GM12878 (cell line): ENCODE data around the gene KIAA0930. TPM values are rescaled to one million over a fixed set of nuclear protein-coding genes. Genes with fewer than 3 reads are reported as not detected.

Source experiments
- CBX3 ChIP-seq: fragments of 200-600 bp; sonication (generic); IDR thresholded peaks from 2 replicates; pipeline ENCODE4 v1.6.1; 2016; ENCODE audit warnings: low read depth, borderline replicate concordance
- CUX1 ChIP-seq: IDR thresholded peaks from 2 replicates; pipeline ENCODE4 v1.6.1; 2012; ENCODE audit warnings: improper control_type of control experiment, low read depth, low read length; ENCODE audit not compliant: insufficient replicate concordance
- RB1 ChIP-seq: fragments of 450-650 bp; formaldehyde crosslinking; IDR thresholded peaks from 2 replicates; pipeline ENCODE4 v1.6.1; 2017; ENCODE audit warnings: mild to moderate bottlenecking, borderline replicate concordance
- RELB ChIP-seq: fragments of 450-650 bp; IDR thresholded peaks from 2 replicates; pipeline ENCODE4 v1.6.1; 2017; ENCODE audit warnings: low read depth, mild to moderate bottlenecking, moderate library complexity
- polyA plus RNA-seq, 11 experiments: library from polyadenylated mRNA; depleted of rRNA in 4 of 11; unstranded in 6 of 11; stranded (reverse) in 5 of 11; fragments of >200 nt; fragmentation: Nextera tagmentation in 4 of 11; fragmentation: Illumina TruSeq in 1 of 11; extraction: Ambion mirVana in 4 of 11; extraction: Trizol in 1 of 11; gene quantifications; 1 replicate in 1 of 11; 2 replicates in 10 of 11; pipeline versions ENCODE4 v1.2.1 to v1.2.3, GENCODE V29; 2011 to 2016; ENCODE audit warnings: inconsistent platforms in 2 of 11, missing spikeins in 2 of 11, low read depth in 1 of 11
- total RNA-seq, 4 experiments: library from RNA; depleted of rRNA in 3 of 4; stranded (reverse); fragments of >200 nt in 3 of 4; fragmentation: Illumina TruSeq in 1 of 4; extraction: Trizol in 1 of 4; gene quantifications; 2 replicates each; pipeline versions ENCODE4 v1.2.1 to v1.2.3, GENCODE V29; 2013 to 2021

Gene KIAA0930
- total and polyA plus RNA-seq, 10 of the 15 experiments (the other 5 are each of a cell fraction or from before 2014, with no cell fraction given): 3.6 to 125 (median 46.3) TPM

GRCh38 chr22:45240104-45240809, 437 bp downstream of the KIAA0930 start (continued):
- TF ChIP-seq RELB (no peak), CUX1 (no peak), RB1 (no peak), CBX3 (no peak)
